ENCODE measurements around the gene AMN. TPM values are rescaled to one million over a fixed set of nuclear protein-coding genes. Genes with fewer than 3 reads are reported as not detected.

AMN gene
- polyA plus RNA-seq, 1 of the 3 experiments (the other 2 are of a cell fraction): 0.03 TPM

- Histone ChIP-seq H2AFZ (ENCODE audit: low read depth) (no peak overlapping the region), H3K79me2 (ENCODE audit: insufficient read depth) (peaks cover 7% of the 10 kb centered on the region; the same call in 1 of the 2 replicates), H3K9me2 (no peaks in the 10 kb centered on the region), H3K9ac (no peak overlapping the region), H3K27me3 (ENCODE audit: insufficient read depth) (no peaks in the 10 kb centered on the region), H3K4me3 (ENCODE audit: low read depth in 2 of 2, low read length in 1 of 2) (no peak overlapping the region), H3K27ac (ENCODE audit: low read depth in 2 of 2, low read length in 1 of 2) (no peak overlapping the region), H3K36me3 (replicated peaks in 1 of 2; ENCODE audit: control insufficient read depth in 1 of 2, insufficient read depth in 2 of 2, low read length in 1 of 2) (peaks cover 15 to 66% of the 10 kb centered on the region in 2 experiments), H3K9me3 (no peaks in the 10 kb centered on the region), H4K20me1 (ENCODE audit: insufficient read depth) (no peaks in the 10 kb centered on the region), H3K4me1 (ENCODE audit: control insufficient read depth in 1 of 2, insufficient read depth in 2 of 2, low read depth in 1 of 2, low read length in 1 of 2) (peaks cover 0 to 4% of the 10 kb centered on the region in 2 experiments; a peak in 1 of 4 replicates), H3F3A (replicated peaks; ENCODE audit: insufficient read depth) (no peaks in the 10 kb centered on the region), H3K4me2 (no peak overlapping the region)
- 100% methylated on average over 10 of the region's 22 CpGs for WGBS (ENCODE audit: low lambda C conversion rate)
- ChIA-PET CTCF (interaction anchor here (1.2 kb wide), 1 partner anchor 169 kb away, joined by 3 read pairs; no protein-coding TSS in a partner anchor), POLR2A (no interaction called here)
- TF ChIP-seq IRF3 (IDR thresholded peaks at IDR 0.05; ENCODE audit: low read depth, low read length): no peak
- DNase-seq: no peak
These were observed 15.1 kb downstream of the AMN start for GRCh38 chr14:102937331-102938175.

GRCh38 chr14:102938191-102938590, 15.7 kb downstream of the AMN start:
- Histone ChIP-seq H3K9me3 (no peaks in the 10 kb centered on the region), H3K27ac (ENCODE audit: low read depth in 2 of 2, low read length in 1 of 2) (no peak overlapping the region), H3K4me3 (ENCODE audit: low read depth in 2 of 2, low read length in 1 of 2) (no peak overlapping the region), H3K4me1 (ENCODE audit: control insufficient read depth in 1 of 2, insufficient read depth in 2 of 2, low read depth in 1 of 2, low read length in 1 of 2) (peaks cover 0 to 4% of the 10 kb centered on the region in 2 experiments; a peak in 1 of 4 replicates), H3K9ac (no peak overlapping the region), H4K20me1 (ENCODE audit: insufficient read depth) (no peaks in the 10 kb centered on the region), H3K9me2 (no peaks in the 10 kb centered on the region), H3K79me2 (ENCODE audit: insufficient read depth) (peaks cover 7% of the 10 kb centered on the region; the same call in 1 of the 2 replicates), H2AFZ (ENCODE audit: low read depth) (no peak overlapping the region), H3K27me3 (ENCODE audit: insufficient read depth) (no peaks in the 10 kb centered on the region), H3K36me3 (replicated peaks in 1 of 2; ENCODE audit: control insufficient read depth in 1 of 2, insufficient read depth in 2 of 2, low read length in 1 of 2) (peaks cover 17 to 65% of the 10 kb centered on the region in 2 experiments), H3K4me2 (no peak overlapping the region), H3F3A (replicated peaks; ENCODE audit: insufficient read depth) (no peaks in the 10 kb centered on the region)
- whole genome bisulfite sequencing (ENCODE audit: low lambda C conversion rate): 94% methylated on average over 6 of the region's 12 CpGs
- no peak for DNase-seq
- TF ChIP-seq NRF1 (IDR thresholded peaks at IDR 0.05; ENCODE audit: low read depth, low read length): no peak
- TF ChIP-seq IRF3 (IDR thresholded peaks at IDR 0.05; ENCODE audit: low read depth, low read length): no peak
- no peak for TF ChIP-seq MXI1 (IDR thresholded peaks at IDR 0.05; ENCODE audit: low read depth, low read length)
- TF ChIP-seq GATA2 (CRISPR knock-in tag; IDR thresholded peaks at IDR 0.05): no peak
- no peak for TF ChIP-seq REST (IDR thresholded peaks at IDR 0.05; ENCODE audit: low read depth, low read length)
- TF ChIP-seq YY1 (IDR thresholded peaks at IDR 0.05; ENCODE audit: low read depth): no peak
- no peak for TF ChIP-seq POLR2AphosphoS5 (IDR thresholded peaks at IDR 0.05; ENCODE audit: low read depth, low read length)
- no peak for TF ChIP-seq FOXJ3 (CRISPR knock-in tag; IDR thresholded peaks at IDR 0.05)
- no peak for TF ChIP-seq TEAD4 (IDR thresholded peaks at IDR 0.05; ENCODE audit: borderline replicate concordance, insufficient read depth)
- TF ChIP-seq USF1 (IDR thresholded peaks at IDR 0.05; ENCODE audit: borderline replicate concordance, low read depth): no peak
- no peak for TF ChIP-seq RXRA (IDR thresholded peaks at IDR 0.05; ENCODE audit: borderline replicate concordance, low read depth)
- no peak for TF ChIP-seq TAF1 (IDR thresholded peaks at IDR 0.05; ENCODE audit: borderline replicate concordance, low read depth, low read length)
- TF ChIP-seq RAD21 (IDR thresholded peaks at IDR 0.05; ENCODE audit: low read length): no peak
- no peak for TF ChIP-seq FOSL2 (IDR thresholded peaks at IDR 0.05; ENCODE audit: borderline replicate concordance, low read depth)
- no peak for TF ChIP-seq SIN3A (IDR thresholded peaks at IDR 0.05; ENCODE audit: borderline replicate concordance, low read depth, low read length)
- ChIA-PET POLR2A (no interaction called here), CTCF (interaction anchor here (1.2 kb wide), 1 partner anchor 168 kb away, joined by 3 read pairs; no protein-coding TSS in a partner anchor)
